ENCODE results near the gene MAP7D3.
"Not testable (repeated sequence)": the region's sequence is repeated elsewhere in the genome, so short reads cannot be mapped to it uniquely, and the experiment has no call there.

MAP7D3 gene

DNA sequence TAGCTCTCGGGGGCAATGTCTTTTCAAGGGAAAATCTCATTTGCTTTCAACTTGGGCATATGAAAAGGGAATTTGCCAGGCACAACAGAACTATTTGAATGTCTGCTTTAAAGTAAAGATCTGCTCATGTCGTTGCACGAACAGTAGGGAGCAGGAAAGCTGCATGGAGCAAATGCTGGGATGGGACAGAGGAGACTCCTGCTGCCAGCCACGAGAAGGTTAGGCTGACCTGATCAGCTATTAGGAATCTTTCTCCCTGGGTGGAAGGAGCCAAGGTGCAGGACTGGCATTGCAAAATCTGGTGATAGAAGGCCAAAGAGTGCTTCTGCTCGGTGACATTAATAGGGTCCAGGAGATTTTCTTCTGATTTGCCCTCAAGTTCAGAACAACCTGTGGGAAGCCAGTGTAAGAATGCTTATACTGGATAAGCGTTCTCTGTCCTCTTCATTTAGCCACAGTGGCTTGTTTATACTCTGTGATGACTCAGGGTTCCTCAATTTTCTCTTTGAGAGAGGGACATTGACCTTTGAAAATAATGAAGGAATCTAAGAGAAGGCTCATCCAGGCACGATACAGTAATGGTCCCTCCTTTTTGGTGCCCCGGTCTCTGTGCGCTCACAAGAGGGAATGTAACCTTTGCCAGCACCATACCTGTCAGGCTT is 80.9 kb downstream of the MAP7D3 start:
- no peak overlapping the region for H3K9ac ChIP-seq (ENCODE audit: low read depth, low read length)
- H3K4me3 ChIP-seq (ENCODE audit: low read depth, low read length), result no peak overlapping the region
- H3K9me3 ChIP-seq (ENCODE audit: control insufficient read depth, insufficient read depth, low read length), result no peaks in the 10 kb centered on the region
- no peaks in the 10 kb centered on the region for H3K36me3 ChIP-seq (ENCODE audit: control insufficient read depth, insufficient read depth, low read length)
- H3K4me1 ChIP-seq (ENCODE audit: control insufficient read depth, insufficient read depth, low read length), result peaks cover 7% of the 10 kb centered on the region
- no peaks in the 10 kb centered on the region for H3K27me3 ChIP-seq (ENCODE audit: control insufficient read depth, insufficient read depth, low read length)

DNA sequence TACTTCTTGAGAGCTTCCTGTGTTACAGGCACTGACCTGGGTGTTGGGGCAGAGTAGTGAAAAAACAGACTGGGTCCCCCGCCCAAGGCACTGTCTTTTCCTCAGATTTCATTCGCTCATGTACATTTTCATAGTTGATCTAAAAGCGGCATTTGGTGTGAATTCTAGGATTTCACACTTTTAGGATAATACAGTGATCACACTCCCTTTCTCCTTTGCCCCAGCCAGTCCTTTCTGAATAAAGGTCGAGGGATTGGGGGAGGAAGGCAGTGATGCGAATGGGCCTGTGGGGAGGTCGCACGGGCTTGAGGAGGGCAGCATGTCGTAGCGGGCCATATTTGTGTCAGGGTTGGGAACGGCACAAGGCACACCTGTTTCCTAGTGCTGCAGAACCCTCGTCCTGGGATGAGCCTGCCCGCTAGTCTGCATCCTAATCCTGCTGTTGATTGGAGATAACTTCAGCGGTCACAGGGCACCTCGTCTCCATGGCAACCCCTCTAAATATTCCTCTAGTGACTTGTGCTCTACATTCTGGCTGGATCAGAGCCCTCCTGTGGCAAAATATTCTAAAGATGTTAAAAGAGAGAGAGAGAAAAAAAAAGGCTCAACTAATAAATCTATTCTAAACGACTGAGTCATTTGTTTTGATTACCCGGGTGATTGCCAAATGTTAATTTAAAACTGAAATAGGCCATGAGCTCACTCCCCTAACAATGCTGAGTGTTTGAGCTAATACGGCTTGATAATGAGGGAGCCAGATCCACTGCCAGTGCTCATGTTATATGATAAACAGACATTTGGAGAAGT is 82.1 kb downstream of the MAP7D3 start:
- H3K4me1 ChIP-seq (ENCODE audit: control insufficient read depth, insufficient read depth, low read length), result peaks cover 7% of the 10 kb centered on the region
- no peaks in the 10 kb centered on the region for H3K27me3 ChIP-seq (ENCODE audit: control insufficient read depth, insufficient read depth, low read length)
- no peaks in the 10 kb centered on the region for H3K36me3 ChIP-seq (ENCODE audit: control insufficient read depth, insufficient read depth, low read length)
- H3K9ac ChIP-seq (ENCODE audit: low read depth, low read length), result no peak overlapping the region
- no peaks in the 10 kb centered on the region for H3K9me3 ChIP-seq (ENCODE audit: control insufficient read depth, insufficient read depth, low read length)
- no peak overlapping the region for H3K4me3 ChIP-seq (ENCODE audit: low read depth, low read length)

DNA sequence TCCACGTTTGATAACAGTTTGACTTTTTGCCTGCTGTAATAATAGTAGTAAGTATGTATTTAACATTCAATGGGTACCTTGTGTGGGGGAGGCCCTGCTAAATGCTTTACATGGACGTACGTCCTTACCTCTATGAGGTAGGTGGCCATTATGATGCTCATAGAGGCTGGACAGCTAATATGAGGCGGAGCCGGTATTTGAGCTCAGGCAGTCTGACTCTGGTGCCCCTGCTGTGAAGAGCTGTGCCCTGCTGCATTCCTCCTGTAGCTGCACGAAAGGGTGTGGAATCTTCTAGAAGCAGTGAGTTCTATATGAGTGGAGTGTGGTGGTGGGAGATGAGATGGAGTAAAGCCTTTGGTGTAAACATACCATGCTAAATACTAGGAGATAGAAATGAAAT is 83.2 kb downstream of the MAP7D3 start:
- not testable (repeated sequence) for H3K27me3 ChIP-seq (ENCODE audit: control insufficient read depth, insufficient read depth, low read length); H3K4me3 ChIP-seq (ENCODE audit: low read depth, low read length); H3K9ac ChIP-seq (ENCODE audit: low read depth, low read length); H3K4me1 ChIP-seq (ENCODE audit: control insufficient read depth, insufficient read depth, low read length); H3K9me3 ChIP-seq (ENCODE audit: control insufficient read depth, insufficient read depth, low read length); H3K36me3 ChIP-seq (ENCODE audit: control insufficient read depth, insufficient read depth, low read length)

DNA sequence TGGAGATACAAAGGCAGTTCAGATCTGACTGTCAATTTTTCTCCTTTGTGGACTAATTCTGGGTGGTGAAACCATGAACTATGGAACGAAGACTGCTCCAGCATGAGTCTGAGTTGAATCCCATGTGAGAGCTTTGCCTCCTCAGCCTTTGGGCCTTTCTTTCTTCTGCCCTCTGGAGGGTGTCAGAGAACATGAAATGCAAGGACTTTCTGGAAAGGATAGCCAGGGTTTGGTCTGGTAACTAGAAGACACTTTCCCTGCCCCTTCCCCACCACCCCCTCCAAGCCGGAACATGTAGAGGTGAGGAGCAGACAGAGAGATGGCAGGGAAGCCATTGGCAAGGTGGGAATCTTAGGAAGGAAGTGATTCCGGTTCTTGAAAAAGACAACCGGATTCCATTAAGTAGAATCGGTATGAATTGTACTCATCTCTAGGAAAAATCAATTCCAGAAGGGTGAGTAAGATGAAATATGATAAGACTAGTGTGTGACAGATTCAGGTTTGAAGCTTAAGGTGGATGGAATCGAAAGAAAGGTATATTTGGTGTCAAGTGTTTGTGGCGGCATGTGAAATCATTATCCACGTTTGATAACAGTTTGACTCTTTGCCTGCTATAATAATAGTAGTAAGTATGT is 84.9 kb downstream of the MAP7D3 start:
- Histone ChIP-seq H3K4me1 (ENCODE audit: control insufficient read depth, insufficient read depth, low read length) (peaks cover 7% of the 10 kb centered on the region), H3K9ac (ENCODE audit: low read depth, low read length) (no peak overlapping the region)

DNA sequence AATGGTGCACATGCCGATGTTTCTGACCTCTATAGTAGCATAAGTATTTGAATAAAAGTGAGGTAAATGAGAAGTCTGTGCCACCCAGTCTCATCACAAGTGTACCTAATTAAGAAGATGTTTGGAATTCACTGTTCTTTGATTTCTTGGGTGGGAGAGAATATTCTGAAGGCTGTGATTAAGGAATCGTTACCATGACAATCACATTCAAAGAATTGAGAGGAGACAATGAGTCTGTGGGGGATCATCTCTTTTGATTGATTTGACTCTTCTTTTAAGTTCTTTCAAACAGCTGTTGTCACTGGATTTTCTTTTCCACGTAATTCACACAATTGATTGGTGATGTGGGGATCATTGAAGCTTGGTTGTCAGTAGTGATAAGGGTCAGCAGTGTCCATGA is 85.8 kb downstream of the MAP7D3 start:
- H3K4me3 ChIP-seq (ENCODE audit: low read depth, low read length), result no peak overlapping the region
- H3K9ac ChIP-seq (ENCODE audit: low read depth, low read length), result no peak overlapping the region
- no peaks in the 10 kb centered on the region for H3K9me3 ChIP-seq (ENCODE audit: control insufficient read depth, insufficient read depth, low read length)
- H3K36me3 ChIP-seq (ENCODE audit: control insufficient read depth, insufficient read depth, low read length), result no peaks in the 10 kb centered on the region
- H3K4me1 ChIP-seq (ENCODE audit: control insufficient read depth, insufficient read depth, low read length), result peaks cover 7% of the 10 kb centered on the region
- H3K27me3 ChIP-seq (ENCODE audit: control insufficient read depth, insufficient read depth, low read length), result no peaks in the 10 kb centered on the region

More for the DNA sequence above, 84.9 kb downstream of the MAP7D3 start:
- Histone ChIP-seq H3K9me3 (ENCODE audit: control insufficient read depth, insufficient read depth, low read length) (no peaks in the 10 kb centered on the region), H3K36me3 (ENCODE audit: control insufficient read depth, insufficient read depth, low read length) (no peaks in the 10 kb centered on the region), H3K4me3 (ENCODE audit: low read depth, low read length) (no peak overlapping the region), H3K27me3 (ENCODE audit: control insufficient read depth, insufficient read depth, low read length) (no peaks in the 10 kb centered on the region)

DNA sequence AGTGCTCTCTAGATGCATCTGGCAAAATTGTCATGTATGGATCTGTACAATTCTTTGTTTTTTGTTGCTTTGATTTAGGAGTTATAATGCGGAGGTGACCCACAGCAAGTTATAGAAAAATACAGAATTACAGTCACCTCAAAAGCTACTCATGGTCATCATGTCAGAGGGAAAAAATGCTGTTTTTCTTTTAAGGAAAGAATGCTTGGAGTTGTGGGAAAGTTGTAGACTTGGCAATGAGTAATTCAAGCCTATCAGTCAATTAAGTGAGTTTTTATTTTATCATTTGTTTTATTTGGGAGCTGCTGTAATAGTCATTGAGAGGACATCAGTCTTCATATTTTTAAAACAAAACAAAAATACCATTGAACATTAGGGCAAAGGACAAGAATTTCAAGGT is 87.5 kb downstream of the MAP7D3 start:
- no peaks in the 10 kb centered on the region for H3K36me3 ChIP-seq (ENCODE audit: control insufficient read depth, insufficient read depth, low read length)
- H3K4me1 ChIP-seq (ENCODE audit: control insufficient read depth, insufficient read depth, low read length), result peaks cover 5% of the 10 kb centered on the region
- peaks cover 4% of the 10 kb centered on the region for H3K9me3 ChIP-seq (ENCODE audit: control insufficient read depth, insufficient read depth, low read length)
- no peak overlapping the region for H3K9ac ChIP-seq (ENCODE audit: low read depth, low read length)
- no peaks in the 10 kb centered on the region for H3K27me3 ChIP-seq (ENCODE audit: control insufficient read depth, insufficient read depth, low read length)
- H3K4me3 ChIP-seq (ENCODE audit: low read depth, low read length), result no peak overlapping the region
